SK-N-SH treated with all-trans-retinoic acid at 6 μM for 48 hours (cell line): ENCODE results near the gene ZC2HC1B.

Experiments used
- ATAC-seq: fragments of 200-7000 bp; cut with Tn5 transposase; 3 replicates; pipeline ENCODE4 v1.9.1; 2020; ENCODE audit warnings: mild to moderate bottlenecking, moderate library complexity
- ARNTL ChIP-seq: fragments of 450-650 bp; formaldehyde crosslinking; IDR thresholded peaks from 2 replicates; pipeline ENCODE4 v1.5.0; 2020; ENCODE audit warnings: low read depth, mild to moderate bottlenecking, moderate library complexity, borderline replicate concordance
- BACH2 ChIP-seq: fragments of 250-450 bp; sonication (Bioruptor Pico); IDR thresholded peaks from 2 replicates; pipeline ENCODE4 v1.9.0; 2021; ENCODE audit warnings: mild to moderate bottlenecking, borderline replicate concordance
- CREB5 ChIP-seq: fragments of 250-450 bp; sonication (Bioruptor Pico); IDR thresholded peaks from 2 replicates; pipeline ENCODE4 v1.5.1; 2020; ENCODE audit warnings: low read depth, mild to moderate bottlenecking, moderate library complexity
- CSDC2 ChIP-seq: fragments of 250-450 bp; sonication (Bioruptor Pico); IDR thresholded peaks from 2 replicates; pipeline ENCODE4 v1.5.0; 2020; ENCODE audit warnings: mild to moderate bottlenecking, moderate library complexity
- CSRNP3 ChIP-seq: fragments of 250-450 bp; sonication (Bioruptor Pico); IDR thresholded peaks from 2 replicates; pipeline ENCODE4 v1.5.1; 2021; ENCODE audit warnings: mild to moderate bottlenecking, moderate library complexity
- ESRRG ChIP-seq: fragments of 250-450 bp; sonication (Bioruptor Pico); IDR thresholded peaks from 2 replicates; pipeline ENCODE4 v1.6.1; 2021; ENCODE audit warnings: mild to moderate bottlenecking
- GLIS3 ChIP-seq: fragments of 250-450 bp; sonication (Bioruptor Pico); IDR thresholded peaks from 2 replicates; pipeline ENCODE4 v1.5.0; 2020; ENCODE audit warnings: mild to moderate bottlenecking, moderate library complexity
- ISL1 ChIP-seq: fragments of 250-450 bp; sonication (Bioruptor Pico); IDR thresholded peaks from 2 replicates; pipeline ENCODE4 v2.1.2; 2022; ENCODE audit warnings: mild to moderate bottlenecking, moderate library complexity
- OSR1 ChIP-seq: fragments of 250-450 bp; sonication (Bioruptor Pico); IDR thresholded peaks from 2 replicates; pipeline ENCODE4 v1.8.0; 2022; ENCODE audit warnings: moderate library complexity, mild to moderate bottlenecking, inconsistent platforms
- PATZ1 ChIP-seq: fragments of 250-450 bp; sonication (Bioruptor Pico); IDR thresholded peaks from 2 replicates; pipeline ENCODE4 v1.8.0; 2020; ENCODE audit warnings: mild to moderate bottlenecking, moderate library complexity, borderline replicate concordance
- POU6F1 ChIP-seq: fragments of 250-450 bp; sonication (Bioruptor Pico); IDR thresholded peaks from 2 replicates; pipeline ENCODE4 v1.8.0; 2021; ENCODE audit warnings: low read depth, mild to moderate bottlenecking, moderate library complexity, borderline replicate concordance
- PPARA ChIP-seq: fragments of 250-450 bp; sonication (Bioruptor Pico); IDR thresholded peaks from 2 replicates; pipeline ENCODE4 v1.5.0; 2020; ENCODE audit warnings: mild to moderate bottlenecking, borderline replicate concordance
- RARB ChIP-seq: fragments of 250-450 bp; sonication (Bioruptor Pico); IDR thresholded peaks from 2 replicates; pipeline ENCODE4 v1.8.0; 2021; ENCODE audit warnings: mild to moderate bottlenecking, moderate library complexity
- SNAI2 ChIP-seq: fragments of 250-450 bp; sonication (Bioruptor Pico); IDR thresholded peaks from 2 replicates; pipeline ENCODE4 v1.5.0; 2020; ENCODE audit warnings: mild to moderate bottlenecking, moderate library complexity
- TCF4 ChIP-seq: fragments of 250-450 bp; sonication (Bioruptor Pico); IDR thresholded peaks from 2 replicates; pipeline ENCODE4 v1.8.0; 2021; ENCODE audit warnings: mild to moderate bottlenecking, moderate library complexity, borderline replicate concordance
- TOX ChIP-seq: fragments of 250-450 bp; sonication (Bioruptor Pico); IDR thresholded peaks from 2 replicates; pipeline ENCODE4 v1.8.0; 2021; ENCODE audit warnings: mild to moderate bottlenecking, moderate library complexity, borderline replicate concordance
- TSHZ2 ChIP-seq: fragments of 250-450 bp; sonication (Bioruptor Pico); IDR thresholded peaks from 2 replicates; pipeline ENCODE4 v1.5.0; 2020; ENCODE audit warnings: mild to moderate bottlenecking, moderate library complexity
- ZC3H10 ChIP-seq: fragments of 250-450 bp; sonication (Bioruptor Pico); IDR thresholded peaks from 2 replicates; pipeline ENCODE4 v1.5.1; 2021; ENCODE audit warnings: mild to moderate bottlenecking, moderate library complexity
- ZFP3 ChIP-seq: fragments of 250-450 bp; sonication (Bioruptor Pico); IDR thresholded peaks from 2 replicates; pipeline ENCODE4 v1.5.0; 2020; ENCODE audit warnings: mild to moderate bottlenecking, moderate library complexity
- ZFP30 ChIP-seq: fragments of 450-650 bp; formaldehyde crosslinking; IDR thresholded peaks from 2 replicates; pipeline ENCODE4 v1.5.0; 2022; ENCODE audit warnings: mild to moderate bottlenecking, moderate library complexity
- ZNF565 ChIP-seq: fragments of 450-650 bp; formaldehyde crosslinking; conservative IDR thresholded peaks from 2 replicates; pipeline ENCODE4 v1.5.0; 2020; ENCODE audit warnings: low read depth, mild to moderate bottlenecking, moderate library complexity
- ZNF70 ChIP-seq: fragments of 450-650 bp; formaldehyde crosslinking; IDR thresholded peaks from 2 replicates; pipeline ENCODE4 v1.5.0; 2020; ENCODE audit warnings: mild to moderate bottlenecking, moderate library complexity
- ZNF8 ChIP-seq: fragments of 450-650 bp; formaldehyde crosslinking; IDR thresholded peaks from 2 replicates; pipeline ENCODE4 v1.5.0; 2020; ENCODE audit warnings: mild to moderate bottlenecking, moderate library complexity

The ZC2HC1B gene

GRCh38 chr6:143974089-143974488 lies 109.8 kb downstream of the ZC2HC1B start:
- TF ChIP-seq ZFP3 (no peak), ZNF565 (CRISPR knock-in tag) (no peak), ARNTL (CRISPR knock-in tag) (no peak), ESRRG (no peak), ZNF8 (no peak), BACH2 (CRISPR knock-in tag) (no peak)
- ATAC-seq, result no peak

GRCh38 chr6:143976806-143977349 lies 112.6 kb downstream of the ZC2HC1B start:
- TF ChIP-seq ZC3H10, result no peak
- no peak for TF ChIP-seq ZNF565 (CRISPR knock-in tag)
- no peak for TF ChIP-seq ESRRG
- TF ChIP-seq ISL1, result no peak
- no peak for TF ChIP-seq PPARA (CRISPR knock-in tag)
- TF ChIP-seq ZNF8, result no peak
- no peak for TF ChIP-seq TSHZ2 (CRISPR knock-in tag)
- TF ChIP-seq POU6F1 (CRISPR knock-in tag), result no peak
- no peak for TF ChIP-seq TCF4
- no peak for TF ChIP-seq RARB
- TF ChIP-seq BACH2 (CRISPR knock-in tag), result no peak
- TF ChIP-seq TOX (CRISPR knock-in tag), result no peak
- TF ChIP-seq SNAI2 (CRISPR knock-in tag), result no peak
- TF ChIP-seq CREB5 (CRISPR knock-in tag), result no peak
- TF ChIP-seq OSR1 (CRISPR knock-in tag), result no peak
- no peak for TF ChIP-seq PATZ1
- TF ChIP-seq ZFP3, result no peak
- no peak for TF ChIP-seq ARNTL (CRISPR knock-in tag)
- TF ChIP-seq GLIS3, result no peak
- TF ChIP-seq, all 23 proteins: peak for 0
- ATAC-seq, result no peak

- ATAC-seq, result no peak
- TF ChIP-seq CREB5 (CRISPR knock-in tag) (no peak), PATZ1 (no peak), ISL1 (no peak), OSR1 (CRISPR knock-in tag) (no peak), ZNF70 (CRISPR knock-in tag) (no peak), BACH2 (CRISPR knock-in tag) (no peak), ZNF8 (no peak), CSDC2 (CRISPR knock-in tag) (no peak), CSRNP3 (no peak), ZNF565 (CRISPR knock-in tag) (no peak), RARB (no peak), TCF4 (no peak), ZFP30 (CRISPR knock-in tag) (no peak), ZFP3 (no peak), TOX (CRISPR knock-in tag) (no peak)
These were observed 116.6 kb downstream of the ZC2HC1B start for GRCh38 chr6:143980921-143981320.
